GM18858 (cell line): ENCODE results near the gene MEIS2.

ENCODE experiments used
- ATAC-seq: cut with Tn5 transposase; IDR thresholded peaks from one replicate; pipeline ENCODE4 v1.9.1; 2021; ENCODE audit not compliant: unreplicated experiment

Gene MEIS2

GRCh38 chr15:36881516-36881915 is 218.8 kb downstream of the MEIS2 start:
- no peak for ATAC-seq

- no peak for ATAC-seq
Observed at GRCh38 chr15:36880913-36881460, 219.4 kb downstream of the MEIS2 start.

- ATAC-seq = no peak
Observed at GRCh38 chr15:36880224-36880912, 220.0 kb downstream of the MEIS2 start.

GRCh38 chr15:36879568-36880222 is 220.7 kb downstream of the MEIS2 start:
- no peak for ATAC-seq

- no peak for ATAC-seq
Observed at GRCh38 chr15:36878684-36879262, 221.6 kb downstream of the MEIS2 start.

GRCh38 chr15:36877796-36878683 is 222.3 kb downstream of the MEIS2 start:
- no peak for ATAC-seq

GRCh38 chr15:36877294-36877693 is 223.1 kb downstream of the MEIS2 start:
- no peak for ATAC-seq

GRCh38 chr15:36875740-36876334 is 224.5 kb downstream of the MEIS2 start:
- ATAC-seq = no peak

- no peak for ATAC-seq
Observed at GRCh38 chr15:36874930-36875329, 225.4 kb downstream of the MEIS2 start.

GRCh38 chr15:36867436-36867835 is 232.9 kb downstream of the MEIS2 start:
- no peak for ATAC-seq

GRCh38 chr15:36866896-36867295 is 233.5 kb downstream of the MEIS2 start:
- no peak for ATAC-seq

GRCh38 chr15:36863570-36863969 is 236.8 kb downstream of the MEIS2 start:
- ATAC-seq = no peak

- ATAC-seq = no peak
Observed at GRCh38 chr15:36860792-36861191, 239.6 kb downstream of the MEIS2 start.

GRCh38 chr15:36858423-36858822 is 241.9 kb downstream of the MEIS2 start:
- no peak for ATAC-seq

GRCh38 chr15:36856339-36856973 is 243.9 kb downstream of the MEIS2 start:
- ATAC-seq = no peak

- ATAC-seq = no peak
Observed at GRCh38 chr15:36850864-36851263, 249.5 kb downstream of the MEIS2 start.

GRCh38 chr15:36845270-36845669 is 255.1 kb downstream of the MEIS2 start:
- ATAC-seq = no peak

- ATAC-seq = no peak
Observed at GRCh38 chr15:36844534-36844998, 255.8 kb downstream of the MEIS2 start.

GRCh38 chr15:36843822-36844221 is 256.5 kb downstream of the MEIS2 start:
- no peak for ATAC-seq

- no peak for ATAC-seq
Observed at GRCh38 chr15:36841193-36841592, 259.2 kb downstream of the MEIS2 start.
